NT2/D1 (cell line): ENCODE data around the gene SLC6A20.

Experiments used
- DNase-seq: peaks from one replicate; pipeline ENCODE4 v3.0.0-alpha.2; 2011; ENCODE audit warnings: low read depth, low spot score
- H3K27me3 ChIP-seq: 2 replicates; pipeline ENCODE4 v1.6.0; 2011; ENCODE audit warnings: mild to moderate bottlenecking; ENCODE audit not compliant: insufficient read length, insufficient read depth
- H3K36me3 ChIP-seq: 2 replicates; pipeline ENCODE4 v1.6.1; 2011; ENCODE audit warnings: mild to moderate bottlenecking, low read length, mixed read lengths; ENCODE audit not compliant: insufficient read depth, insufficient read length
- H3K4me1 ChIP-seq: 2 replicates; pipeline ENCODE4 v1.5.1; 2011; ENCODE audit not compliant: insufficient read depth, insufficient read length
- H3K4me3 ChIP-seq: 2 replicates; pipeline ENCODE4 v1.5.1; 2011; ENCODE audit warnings: low read depth; ENCODE audit not compliant: insufficient read length
- H3K9ac ChIP-seq: 2 replicates; pipeline ENCODE4 v1.6.0; 2011; ENCODE audit warnings: low read depth; ENCODE audit not compliant: insufficient read length
- H3K9me3 ChIP-seq: 2 replicates; pipeline ENCODE4 v1.5.1; 2011; ENCODE audit warnings: mild to moderate bottlenecking, low read length; ENCODE audit not compliant: insufficient read depth
- SUZ12 ChIP-seq: IDR thresholded peaks from 2 replicates; pipeline ENCODE4 v1.6.1; 2011; ENCODE audit not compliant: insufficient read length, insufficient read depth; ENCODE audit errors: extremely low read depth
- YY1 ChIP-seq: IDR thresholded peaks from 2 replicates; pipeline ENCODE4 v1.6.1; 2011; ENCODE audit not compliant: insufficient read length, insufficient read depth
- ZNF274 ChIP-seq: IDR thresholded peaks from 2 replicates; pipeline ENCODE4 v1.6.1; 2011; ENCODE audit warnings: mild to moderate bottlenecking, low read depth, low read length

SLC6A20 gene

GRCh38 chr3:45716790-45717336 lies 79.5 kb downstream of the SLC6A20 start:
- no peak for DNase-seq
- H3K4me1 ChIP-seq, result no peaks in the 10 kb centered on the region
- H3K9ac ChIP-seq, result no peak overlapping the region
- peaks cover 48% of the 10 kb centered on the region for H3K36me3 ChIP-seq
- H3K9me3 ChIP-seq, result no peaks in the 10 kb centered on the region
- H3K4me3 ChIP-seq, result no peak overlapping the region
- H3K27me3 ChIP-seq, result no peaks in the 10 kb centered on the region
- TF ChIP-seq YY1, result no peak
- TF ChIP-seq SUZ12, result no peak
- TF ChIP-seq ZNF274, result no peak

GRCh38 chr3:45715945-45716344 lies 80.4 kb downstream of the SLC6A20 start:
- no peak for DNase-seq
- TF ChIP-seq ZNF274 (no peak), SUZ12 (no peak), YY1 (no peak)
- no peaks in the 10 kb centered on the region for H3K27me3 ChIP-seq

GRCh38 chr3:45712434-45713110 lies 83.8 kb downstream of the SLC6A20 start:
- Histone ChIP-seq H3K9me3 (no peaks in the 10 kb centered on the region), H3K4me1 (no peaks in the 10 kb centered on the region), H3K27me3 (no peaks in the 10 kb centered on the region), H3K9ac (no peak overlapping the region), H3K36me3 (peaks cover 77% of the 10 kb centered on the region), H3K4me3 (no peak overlapping the region)
- DNase-seq, result no peak
- TF ChIP-seq YY1 (no peak), ZNF274 (no peak), SUZ12 (no peak)

More at GRCh38 chr3:45715945-45716344, 80.4 kb downstream of the SLC6A20 start:
- Histone ChIP-seq H3K4me1 (no peaks in the 10 kb centered on the region), H3K9ac (no peak overlapping the region), H3K36me3 (peaks cover 52% of the 10 kb centered on the region), H3K9me3 (no peaks in the 10 kb centered on the region), H3K4me3 (no peak overlapping the region)

- no peak for TF ChIP-seq SUZ12
- TF ChIP-seq ZNF274, result no peak
- no peak for TF ChIP-seq YY1
- Histone ChIP-seq H3K9me3 (no peaks in the 10 kb centered on the region), H3K27me3 (no peaks in the 10 kb centered on the region), H3K36me3 (peaks cover 80% of the 10 kb centered on the region), H3K4me1 (no peaks in the 10 kb centered on the region), H3K9ac (no peak overlapping the region), H3K4me3 (no peak overlapping the region)
- no peak for DNase-seq
Observed at GRCh38 chr3:45711931-45712330, 84.4 kb downstream of the SLC6A20 start.

GRCh38 chr3:45705839-45706808 lies 90.2 kb downstream of the SLC6A20 start:
- TF ChIP-seq SUZ12 (no peak), ZNF274 (no peak), YY1 (no peak)
- H3K9ac ChIP-seq, result no peak overlapping the region
- H3K27me3 ChIP-seq, result no peaks in the 10 kb centered on the region
- no peaks in the 10 kb centered on the region for H3K4me1 ChIP-seq
- H3K9me3 ChIP-seq, result no peaks in the 10 kb centered on the region
- peaks cover 68% of the 10 kb centered on the region for H3K36me3 ChIP-seq
- DNase-seq, result no peak
- no peak overlapping the region for H3K4me3 ChIP-seq
